H9 (cell line): ENCODE measurements around the gene SYNPO2L. TPM values are rescaled to one million over a fixed set of nuclear protein-coding genes. Genes with fewer than 3 reads are reported as not detected.

ENCODE experiments used
- DNase-seq: peaks from one replicate; pipeline ENCODE4 v3.0.0-alpha.2; 2017
- H2AFZ ChIP-seq: one replicate; pipeline ENCODE4 v1.6.1; 2013; ENCODE audit warnings: mild to moderate bottlenecking, low read length, control low read depth, moderate library complexity
- H2AK5ac ChIP-seq: 2 replicates; pipeline ENCODE4 v1.6.1; 2013; ENCODE audit warnings: low read length, control low read depth, mixed read lengths; ENCODE audit not compliant: insufficient read length
- H2BK120ac ChIP-seq: one replicate; pipeline ENCODE4 v1.6.1; 2013; ENCODE audit warnings: low read depth, mild to moderate bottlenecking, low read length, control low read depth, inconsistent platforms; ENCODE audit not compliant: poor library complexity, severe bottlenecking
- H2BK12ac ChIP-seq: 2 replicates; pipeline ENCODE4 v1.6.1; 2013; ENCODE audit warnings: low read length, control low read depth, mixed read lengths, low read depth; ENCODE audit not compliant: insufficient read length
- H2BK15ac ChIP-seq: 2 replicates; pipeline ENCODE4 v1.6.1; 2013; ENCODE audit warnings: low read depth, low read length, control low read depth
- H2BK20ac ChIP-seq: one replicate; pipeline ENCODE4 v1.6.1; 2013; ENCODE audit warnings: low read depth, mild to moderate bottlenecking, low read length, control low read depth, inconsistent platforms; ENCODE audit not compliant: poor library complexity, severe bottlenecking
- H2BK5ac ChIP-seq: 2 replicates; pipeline ENCODE4 v1.6.1; 2013; ENCODE audit warnings: low read length, control low read depth, mixed read lengths; ENCODE audit not compliant: insufficient read length
- H3K14ac ChIP-seq: 2 replicates; pipeline ENCODE4 v1.6.1; 2013; ENCODE audit warnings: low read length, control low read depth; ENCODE audit not compliant: insufficient read depth
- H3K18ac ChIP-seq: 2 replicates; pipeline ENCODE4 v1.6.1; 2013; ENCODE audit warnings: low read depth, mild to moderate bottlenecking, mixed read lengths, low read length, control low read depth; ENCODE audit not compliant: insufficient read length
- H3K23ac ChIP-seq: 2 replicates; pipeline ENCODE4 v1.6.1; 2013; ENCODE audit warnings: low read length, control low read depth, mixed read lengths, low read depth; ENCODE audit not compliant: insufficient read length
- H3K23me2 ChIP-seq: 2 replicates; pipeline ENCODE4 v1.6.1; 2013; ENCODE audit warnings: low read depth, mild to moderate bottlenecking, mixed read lengths, low read length, control low read depth; ENCODE audit not compliant: insufficient read length, poor library complexity, severe bottlenecking
- H3K27ac ChIP-seq: 2 replicates; pipeline ENCODE4 v1.5.1; 2013; ENCODE audit warnings: low read length, control low read depth, mixed read lengths, low read depth; ENCODE audit not compliant: insufficient read length
- H3K27me3 ChIP-seq: 2 replicates; pipeline ENCODE4 v1.6.1; 2013; ENCODE audit warnings: low read length, control low read depth, inconsistent platforms; ENCODE audit not compliant: insufficient read depth
- H3K4ac ChIP-seq: 2 replicates; pipeline ENCODE4 v1.6.1; 2013; ENCODE audit warnings: low read depth, mild to moderate bottlenecking, control low read depth, inconsistent platforms, low read length, moderate library complexity
- H3K4me1 ChIP-seq: 2 replicates; pipeline ENCODE4 v1.6.1; 2013; ENCODE audit warnings: low read length, control low read depth, inconsistent platforms; ENCODE audit not compliant: insufficient read depth
- H3K4me2 ChIP-seq: 2 replicates; pipeline ENCODE4 v1.6.1; 2013; ENCODE audit warnings: low read length, control low read depth, mixed read lengths; ENCODE audit not compliant: insufficient read length, insufficient read depth
- H3K56ac ChIP-seq: 2 replicates; pipeline ENCODE4 v1.6.1; 2013; ENCODE audit warnings: low read depth, mild to moderate bottlenecking, mixed read lengths, low read length, control low read depth; ENCODE audit not compliant: insufficient read length
- H3K79me1 ChIP-seq: 2 replicates; pipeline ENCODE4 v1.6.1; 2013; ENCODE audit warnings: low read depth, mild to moderate bottlenecking, moderate library complexity, low read length, control low read depth, inconsistent platforms; ENCODE audit not compliant: insufficient read depth, poor library complexity, severe bottlenecking
- H3K79me2 ChIP-seq: 2 replicates; pipeline ENCODE4 v1.6.1; 2013; ENCODE audit warnings: low read length, control low read depth, inconsistent platforms; ENCODE audit not compliant: insufficient read depth
- H3K9ac ChIP-seq: 2 replicates; pipeline ENCODE4 v1.6.1; 2013; ENCODE audit warnings: low read length, control low read depth, mixed read lengths; ENCODE audit not compliant: insufficient read length; ENCODE audit errors: extremely low read depth
- H3K9me3 ChIP-seq: one replicate; pipeline ENCODE4 v1.6.1; 2013; ENCODE audit warnings: low read depth, low read length, inconsistent platforms; ENCODE audit not compliant: control insufficient read depth
- H3T11ph ChIP-seq: one replicate; pipeline ENCODE4 v1.6.1; 2013; ENCODE audit warnings: mild to moderate bottlenecking, low read length, control low read depth, inconsistent platforms
- H4K20me1 ChIP-seq: one replicate; pipeline ENCODE4 v1.6.1; 2013; ENCODE audit not compliant: control insufficient read depth, insufficient read length, insufficient read depth
- H4K5ac ChIP-seq: 2 replicates; pipeline ENCODE4 v1.6.1; 2013; ENCODE audit warnings: low read depth, mild to moderate bottlenecking, mixed read lengths, low read length, control low read depth; ENCODE audit not compliant: insufficient read length
- H4K8ac ChIP-seq: replicated peaks from 2 replicates; pipeline ENCODE4 v1.6.1; 2013; ENCODE audit warnings: low read length, control low read depth, mixed read lengths, low read depth; ENCODE audit not compliant: insufficient read length
- H4K91ac ChIP-seq: 2 replicates; pipeline ENCODE4 v1.6.1; 2013; ENCODE audit warnings: low read depth, mild to moderate bottlenecking, moderate library complexity, mixed read lengths, low read length, control low read depth; ENCODE audit not compliant: insufficient read length
- H3K27ac Mint-ChIP-seq, 3 experiments: 2 replicates in 2 of 3; 3 replicates in 1 of 3; pipeline ENCODE4 v1.8.0; 2020 to 2021; ENCODE audit warnings: mixed read lengths in 3 of 3, mild to moderate bottlenecking in 1 of 3, moderate library complexity in 1 of 3
- H3K27me3 Mint-ChIP-seq: 2 replicates; pipeline ENCODE4 v1.8.0; 2021; ENCODE audit warnings: low read depth, mild to moderate bottlenecking, moderate library complexity, mixed read lengths
- H3K36me3 Mint-ChIP-seq, 3 experiments: 2 replicates in 2 of 3; 3 replicates in 1 of 3; pipeline ENCODE4 v1.8.0; 2020 to 2021; ENCODE audit warnings: low read depth in 3 of 3, mixed read lengths in 3 of 3; ENCODE audit not compliant: insufficient read depth in 1 of 3
- H3K4me1 Mint-ChIP-seq, 2 experiments: 2 replicates each; pipeline ENCODE4 v1.8.0; 2020; ENCODE audit warnings: mixed read lengths in 2 of 2
- H3K4me3 Mint-ChIP-seq, 2 experiments: 2 replicates in 1 of 2; 3 replicates in 1 of 2; pipeline ENCODE4 v1.8.0; 2020 to 2021; ENCODE audit warnings: mild to moderate bottlenecking in 2 of 2, mixed read lengths in 2 of 2, moderate library complexity in 1 of 2
- H3K9me3 Mint-ChIP-seq, 2 experiments: 2 replicates in 1 of 2; 3 replicates in 1 of 2; pipeline ENCODE4 v1.8.0; 2020; ENCODE audit warnings: mild to moderate bottlenecking in 2 of 2, mixed read lengths in 2 of 2, moderate library complexity in 1 of 2
- CTCF ChIP-seq: fragments of 200-600 bp; sonication (generic); conservative IDR thresholded peaks from 3 replicates; pipeline ENCODE4 v1.8.0; 2021; ENCODE audit warnings: antibody characterized with exemption, mild to moderate bottlenecking
- WGBS: extraction: QIAGEN DNeasy Blood & Tissue Kit; methylation state at CpG from one replicate; pipeline ENCODE4 v1.1.7; 2013; ENCODE audit warnings: missing lambda C conversion rate, low lambda C conversion rate, mixed read lengths; ENCODE audit not compliant: insufficient read length; ENCODE audit errors: extremely low coverage; 5-methylcytosine and 5-hydroxymethylcytosine counted together
- total RNA-seq: library from RNA; stranded (reverse); gene quantifications from 2 replicates; pipeline ENCODE4 v1.2.1, GENCODE V29; 2021

The SYNPO2L gene
- total RNA-seq, 1 experiment from 2014 or later, result 0.11 TPM

GRCh38 chr10:73644767-73645166 is 11.1 kb downstream of the SYNPO2L start:
- no peak for DNase-seq
- Histone ChIP-seq H3K56ac (no peak overlapping the region), H3K23ac (no peak overlapping the region), H2BK20ac (no peak overlapping the region), H3K27ac (no peak overlapping the region), H2BK120ac (no peak overlapping the region), H3K14ac (no peak overlapping the region), H3K4me2 (no peak overlapping the region), H4K5ac (no peak overlapping the region), H2AFZ (no peak overlapping the region), H4K91ac (no peak overlapping the region), H3T11ph (no peak overlapping the region), H3K23me2 (peaks cover 4% of the 10 kb centered on the region), H3K18ac (no peak overlapping the region), H3K79me2 (no peaks in the 10 kb centered on the region), H3K4ac (no peak overlapping the region), H4K20me1 (no peaks in the 10 kb centered on the region), H3K4me1 (peaks cover 3% of the 10 kb centered on the region; the same call in 1 of the 2 replicates), H2BK12ac (no peak overlapping the region), H2AK5ac (no peak overlapping the region), H3K27me3 (no peaks in the 10 kb centered on the region), H3K9ac (no peak overlapping the region), H3K79me1 (no peaks in the 10 kb centered on the region), H2BK15ac (no peak overlapping the region), H3K9me3 (no peaks in the 10 kb centered on the region), H4K8ac (no peak overlapping the region), H2BK5ac (no peak overlapping the region)
- H3K4me3 Mint-ChIP-seq, result peak overlapping the region in 1 of 2 experiments; percentile 6; a peak in 1 of 5 replicates
- no peak overlapping the region for H3K27ac Mint-ChIP-seq
- no CpG with 5 or more reads among the region's 1 CpG for WGBS
- no peaks in the 10 kb centered on the region for H3K36me3 Mint-ChIP-seq
- peaks cover 2% of the 10 kb centered on the region for H3K27me3 Mint-ChIP-seq
- H3K4me1 Mint-ChIP-seq, result peaks cover 21 to 22% of the 10 kb centered on the region in 2 experiments
- no peaks in the 10 kb centered on the region for H3K9me3 Mint-ChIP-seq
- TF ChIP-seq CTCF, result no peak
